Measurements from ENCODE around the gene HLF.

HLF gene

GRCh38 chr17:55289978-55290377, 25.2 kb downstream of the HLF start:
- DNase-seq (ENCODE audit: low spot score in 2 of 2) = no peak
- no peak overlapping the region for H3K27ac Mint-ChIP-seq
- H3K9me3 Mint-ChIP-seq = no peaks in the 10 kb centered on the region
- no peak for ATAC-seq
- H3K4me3 Mint-ChIP-seq = no peak overlapping the region
- H3K4me1 Mint-ChIP-seq = no peaks in the 10 kb centered on the region
- no peaks in the 10 kb centered on the region for H3K36me3 Mint-ChIP-seq

DNA sequence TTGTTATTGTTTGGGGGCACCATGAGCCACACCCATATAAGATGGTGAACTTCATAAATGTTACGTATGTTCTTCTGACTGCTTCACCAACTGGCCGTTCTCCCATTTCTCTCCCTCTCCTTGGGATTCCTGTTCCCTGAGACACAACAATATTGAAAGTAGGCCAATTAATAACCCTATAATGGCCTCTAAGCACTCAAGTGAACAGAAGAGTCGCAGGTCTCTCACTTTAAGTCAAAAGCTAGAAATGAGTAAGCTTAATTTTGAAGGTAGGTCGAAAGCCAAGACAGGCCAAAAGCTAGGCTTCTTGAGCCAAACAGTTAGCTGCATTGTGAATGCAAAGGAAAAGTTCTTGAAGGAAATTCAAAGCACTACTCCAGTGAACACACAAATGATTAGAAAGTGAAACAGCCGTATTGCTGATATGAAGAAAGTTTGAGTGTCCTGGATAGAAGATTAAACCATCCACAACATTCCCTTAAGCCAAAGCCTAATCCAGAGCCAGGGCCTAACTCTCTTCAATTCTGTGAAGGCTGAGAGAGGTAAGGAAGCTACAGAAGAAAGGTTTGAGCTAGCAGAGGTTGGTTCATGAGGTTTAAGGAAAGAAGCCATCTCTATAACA, 25.8 kb downstream of the HLF start:
- DNase-seq (ENCODE audit: low spot score in 2 of 2) = no peak
- no peaks in the 10 kb centered on the region for H3K36me3 Mint-ChIP-seq
- no peak overlapping the region for H3K27ac Mint-ChIP-seq
- peaks cover 2% of the 10 kb centered on the region for H3K4me1 Mint-ChIP-seq
- H3K9me3 Mint-ChIP-seq = no peaks in the 10 kb centered on the region
- ATAC-seq = no peak
- no peak overlapping the region for H3K4me3 Mint-ChIP-seq

DNA sequence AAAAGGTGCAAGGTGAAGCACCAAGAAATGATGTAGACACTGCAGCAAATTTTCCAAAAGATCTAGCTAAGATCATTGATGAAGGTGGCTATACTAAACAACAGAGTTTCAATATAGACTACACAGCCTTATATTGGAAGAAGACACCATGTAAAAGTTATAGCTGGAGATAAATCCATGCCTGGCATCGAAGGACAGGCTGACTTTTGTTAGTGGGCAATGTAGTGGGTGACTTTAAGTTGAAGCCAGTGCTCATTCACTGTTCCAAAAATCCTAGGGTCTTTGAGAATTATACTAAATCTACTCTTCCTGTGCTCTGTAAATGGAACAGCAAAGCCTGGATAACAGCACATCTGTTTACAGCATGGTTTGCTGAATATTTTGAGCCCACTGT, 26.4 kb downstream of the HLF start:
- no peak for DNase-seq (ENCODE audit: low spot score in 2 of 2)
- Mint-ChIP-seq H3K27ac (no peak overlapping the region), H3K9me3 (no peaks in the 10 kb centered on the region), H3K36me3 (no peaks in the 10 kb centered on the region), H3K4me1 (peaks cover 4% of the 10 kb centered on the region), H3K4me3 (no peak overlapping the region)
- ATAC-seq = no peak

GRCh38 chr17:55292094-55292493, 27.3 kb downstream of the HLF start:
- ATAC-seq = no peak
- Mint-ChIP-seq H3K4me1 (peaks cover 4% of the 10 kb centered on the region), H3K9me3 (no peaks in the 10 kb centered on the region), H3K27ac (no peak overlapping the region), H3K4me3 (no peak overlapping the region), H3K36me3 (no peaks in the 10 kb centered on the region)
- no peak for DNase-seq (ENCODE audit: low spot score in 2 of 2)

- H3K4me1 Mint-ChIP-seq = peaks cover 4% of the 10 kb centered on the region
- H3K36me3 Mint-ChIP-seq = no peaks in the 10 kb centered on the region
- no peaks in the 10 kb centered on the region for H3K9me3 Mint-ChIP-seq
- no peak overlapping the region for H3K4me3 Mint-ChIP-seq
- ATAC-seq (no peak), DNase-seq (ENCODE audit: low spot score in 2 of 2) (no peak)
- no peak overlapping the region for H3K27ac Mint-ChIP-seq
Measured at GRCh38 chr17:55294042-55294751, 29.4 kb downstream of the HLF start.

- H3K4me1 Mint-ChIP-seq = peaks cover 4% of the 10 kb centered on the region
- peak; percentile 82 for ATAC-seq
- H3K4me3 Mint-ChIP-seq = no peak overlapping the region
- no peak overlapping the region for H3K27ac Mint-ChIP-seq
- H3K36me3 Mint-ChIP-seq = no peaks in the 10 kb centered on the region
- DNase-seq (ENCODE audit: low spot score in 2 of 2) = peak; percentile 36 to 65
- H3K9me3 Mint-ChIP-seq = no peaks in the 10 kb centered on the region
Measured at GRCh38 chr17:55295411-55296170, 30.8 kb downstream of the HLF start.

- Mint-ChIP-seq H3K27ac (no peak overlapping the region), H3K36me3 (no peaks in the 10 kb centered on the region), H3K4me3 (no peak overlapping the region), H3K4me1 (peaks cover 4% of the 10 kb centered on the region), H3K9me3 (no peaks in the 10 kb centered on the region)
- no peak for DNase-seq (ENCODE audit: low spot score in 2 of 2)
- ATAC-seq = no peak
Measured at GRCh38 chr17:55296171-55296695, 31.5 kb downstream of the HLF start.

- DNase-seq (ENCODE audit: low spot score in 2 of 2) (no peak), ATAC-seq (no peak)
- Mint-ChIP-seq H3K4me1 (peaks cover 4% of the 10 kb centered on the region), H3K9me3 (no peaks in the 10 kb centered on the region), H3K36me3 (no peaks in the 10 kb centered on the region), H3K4me3 (no peak overlapping the region), H3K27ac (no peak overlapping the region)
Measured at GRCh38 chr17:55296699-55297098, 31.9 kb downstream of the HLF start.

DNA sequence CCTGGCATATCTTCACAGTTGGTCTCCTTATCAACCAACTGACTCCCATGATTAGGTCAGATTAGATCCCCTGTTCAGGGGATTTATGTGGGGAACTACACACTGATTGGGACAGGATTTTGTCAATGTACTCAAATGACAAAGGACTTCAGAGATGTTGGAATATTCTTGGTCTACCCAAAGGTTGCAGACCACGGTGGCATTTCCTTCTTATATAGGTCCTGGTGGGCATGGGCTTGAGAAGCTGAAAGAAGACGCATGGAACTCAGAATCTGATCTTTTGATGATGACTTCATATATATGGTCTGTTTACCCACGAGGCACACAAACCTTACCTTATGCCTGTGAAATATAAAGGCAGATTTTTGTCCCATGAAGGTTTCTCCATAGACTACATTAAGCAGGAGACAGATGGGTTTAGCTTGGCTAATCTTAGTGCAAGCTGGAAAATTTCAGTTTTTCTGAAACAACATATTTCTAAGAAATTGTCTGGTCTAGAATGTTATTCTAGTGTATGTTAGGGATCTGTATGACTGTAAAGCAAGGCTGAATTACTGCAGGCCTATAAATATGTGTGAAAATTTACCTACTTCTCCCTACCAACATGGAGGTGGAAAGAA, 33.5 kb downstream of the HLF start:
- no peak overlapping the region for H3K27ac Mint-ChIP-seq
- H3K4me3 Mint-ChIP-seq = no peak overlapping the region
- DNase-seq (ENCODE audit: low spot score in 2 of 2) (no peak), ATAC-seq (no peak)
- no peaks in the 10 kb centered on the region for H3K36me3 Mint-ChIP-seq
- H3K9me3 Mint-ChIP-seq = no peaks in the 10 kb centered on the region
- peaks cover 4% of the 10 kb centered on the region for H3K4me1 Mint-ChIP-seq

- Mint-ChIP-seq H3K9me3 (no peaks in the 10 kb centered on the region), H3K27ac (no peak overlapping the region), H3K36me3 (no peaks in the 10 kb centered on the region), H3K4me1 (peaks cover 14% of the 10 kb centered on the region), H3K4me3 (no peak overlapping the region)
- DNase-seq (ENCODE audit: low spot score in 2 of 2) (no peak), ATAC-seq (no peak)
Measured at GRCh38 chr17:55299162-55299838, 34.5 kb downstream of the HLF start.

DNA sequence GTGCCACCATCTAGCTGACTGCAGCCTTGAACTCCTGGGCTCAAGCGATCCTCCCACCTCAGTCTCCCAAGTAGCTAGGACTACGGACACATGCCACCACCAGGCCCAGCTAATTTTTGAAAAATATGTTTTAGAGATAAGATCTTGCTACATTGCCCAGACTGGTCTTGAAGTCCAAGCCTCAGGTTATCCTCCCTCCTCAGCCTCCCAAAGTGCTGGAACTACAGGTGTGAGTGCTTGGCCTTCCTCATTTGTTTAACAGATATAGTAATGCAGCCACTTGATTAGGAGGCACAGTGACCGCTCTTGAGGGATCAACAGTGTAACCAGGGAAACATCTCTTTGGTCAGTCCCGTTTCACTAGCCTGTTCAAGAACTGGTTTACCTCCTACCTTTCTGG, 35.1 kb downstream of the HLF start:
- Mint-ChIP-seq H3K4me1 (peaks cover 16% of the 10 kb centered on the region), H3K4me3 (no peak overlapping the region), H3K9me3 (no peaks in the 10 kb centered on the region), H3K27ac (no peak overlapping the region), H3K36me3 (no peaks in the 10 kb centered on the region)
- DNase-seq (ENCODE audit: low spot score in 2 of 2) (no peak), ATAC-seq (no peak)

GRCh38 chr17:55300479-55301290, 35.9 kb downstream of the HLF start:
- Mint-ChIP-seq H3K36me3 (no peaks in the 10 kb centered on the region), H3K4me3 (no peak overlapping the region), H3K9me3 (no peaks in the 10 kb centered on the region), H3K27ac (no peak overlapping the region), H3K4me1 (peaks cover 14% of the 10 kb centered on the region)
- ATAC-seq = no peak
- no peak for DNase-seq (ENCODE audit: low spot score in 2 of 2)

- Mint-ChIP-seq H3K4me3 (no peak overlapping the region), H3K9me3 (no peaks in the 10 kb centered on the region)
Measured at GRCh38 chr17:55301521-55302406, 37.0 kb downstream of the HLF start.

More at GRCh38 chr17:55301521-55302406, 37.0 kb downstream of the HLF start:
- no peak for DNase-seq (ENCODE audit: low spot score in 2 of 2)
- H3K4me1 Mint-ChIP-seq = peaks cover 12% of the 10 kb centered on the region
- ATAC-seq = no peak
- no peaks in the 10 kb centered on the region for H3K36me3 Mint-ChIP-seq
- no peak overlapping the region for H3K27ac Mint-ChIP-seq

Measured in stimulated activated effector memory CD8-positive, alpha-beta T cell treated with anti-CD3 and anti-CD28 coated beads, Interleukin-12 subunit alpha, Interleukin-12 subunit beta, amount 100 ng/mL, for 72 hours (primary cell).